HepG2 (cell line): Measurements from ENCODE around the gene SEC61A1.

Source experiments
- ARID2 ChIP-seq: sonication (generic); formaldehyde crosslinking; IDR thresholded peaks from 2 replicates; pipeline ENCODE4 v1.8.1; 2022; ENCODE audit warnings: mild to moderate bottlenecking, missing genetic modification reagents, borderline replicate concordance
- CHD2 ChIP-seq: IDR thresholded peaks from 2 replicates; pipeline ENCODE4 v1.6.1; 2011; ENCODE audit warnings: low read depth, low read length, improper control_type of control experiment
- EZH2 ChIP-seq: conservative IDR thresholded peaks from 2 replicates; pipeline ENCODE4 v1.6.1; 2012; ENCODE audit warnings: mild to moderate bottlenecking, low read depth, low read length, moderate library complexity
- HDAC6 ChIP-seq: fragments of 200-600 bp; sonication (generic); IDR thresholded peaks from 2 replicates; pipeline ENCODE4 v1.7.0; 2017; ENCODE audit warnings: mild to moderate bottlenecking, antibody characterized with exemption, low read length, low read depth
- KLF9 ChIP-seq: IDR thresholded peaks from 2 replicates; pipeline ENCODE4 v1.6.1; 2016; ENCODE audit warnings: low read depth
- NR1H2 ChIP-seq: sonication (generic); formaldehyde crosslinking; IDR thresholded peaks from 2 replicates; pipeline ENCODE4 v1.8.1; 2022; ENCODE audit warnings: low read depth, missing genetic modification reagents, borderline replicate concordance
- RAD21 ChIP-seq: fragments of 450-650 bp; formaldehyde crosslinking; IDR thresholded peaks from 2 replicates; pipeline ENCODE4 v1.5.0; 2020; ENCODE audit warnings: mild to moderate bottlenecking
- SP2 ChIP-seq: sonication (generic); formaldehyde crosslinking; IDR thresholded peaks from 2 replicates; pipeline ENCODE4 v1.5.1; 2020; ENCODE audit warnings: mild to moderate bottlenecking, missing genetic modification reagents
- ZC3H4 ChIP-seq: sonication (generic); formaldehyde crosslinking; IDR thresholded peaks from 2 replicates; pipeline ENCODE4 v1.4.0; 2020; ENCODE audit warnings: missing genetic modification reagents, borderline replicate concordance
- ZNF501 ChIP-seq: sonication (generic); formaldehyde crosslinking; IDR thresholded peaks from 2 replicates; pipeline ENCODE4 v1.5.1; 2020; ENCODE audit warnings: mild to moderate bottlenecking, moderate library complexity, missing genetic modification reagents
- TF ChIP-seq, protein P1 (sequence below): sonication (generic); formaldehyde crosslinking; conservative IDR thresholded peaks from 2 replicates; pipeline ENCODE4 v1.5.0; 2020; ENCODE audit warnings: missing genetic modification reagents
- TF ChIP-seq, protein P2 (sequence below), 2 experiments: IDR thresholded peaks; 2 replicates each; pipeline ENCODE4 v1.6.1; 2011 to 2012; ENCODE audit warnings: low read length in 2 of 2, borderline replicate concordance in 1 of 2, low read depth in 1 of 2, mild to moderate bottlenecking in 1 of 2, moderate library complexity in 1 of 2
- TF ChIP-seq, protein P3 (sequence below): sonication (generic); formaldehyde crosslinking; IDR thresholded peaks from 2 replicates; pipeline ENCODE4 v1.5.0; 2020; ENCODE audit warnings: mild to moderate bottlenecking, missing genetic modification reagents, moderate library complexity
- TF ChIP-seq, protein P4 (sequence below): sonication (generic); formaldehyde crosslinking; IDR thresholded peaks from 2 replicates; pipeline ENCODE4 v1.4.0; 2020; ENCODE audit warnings: missing genetic modification reagents

DNA sequence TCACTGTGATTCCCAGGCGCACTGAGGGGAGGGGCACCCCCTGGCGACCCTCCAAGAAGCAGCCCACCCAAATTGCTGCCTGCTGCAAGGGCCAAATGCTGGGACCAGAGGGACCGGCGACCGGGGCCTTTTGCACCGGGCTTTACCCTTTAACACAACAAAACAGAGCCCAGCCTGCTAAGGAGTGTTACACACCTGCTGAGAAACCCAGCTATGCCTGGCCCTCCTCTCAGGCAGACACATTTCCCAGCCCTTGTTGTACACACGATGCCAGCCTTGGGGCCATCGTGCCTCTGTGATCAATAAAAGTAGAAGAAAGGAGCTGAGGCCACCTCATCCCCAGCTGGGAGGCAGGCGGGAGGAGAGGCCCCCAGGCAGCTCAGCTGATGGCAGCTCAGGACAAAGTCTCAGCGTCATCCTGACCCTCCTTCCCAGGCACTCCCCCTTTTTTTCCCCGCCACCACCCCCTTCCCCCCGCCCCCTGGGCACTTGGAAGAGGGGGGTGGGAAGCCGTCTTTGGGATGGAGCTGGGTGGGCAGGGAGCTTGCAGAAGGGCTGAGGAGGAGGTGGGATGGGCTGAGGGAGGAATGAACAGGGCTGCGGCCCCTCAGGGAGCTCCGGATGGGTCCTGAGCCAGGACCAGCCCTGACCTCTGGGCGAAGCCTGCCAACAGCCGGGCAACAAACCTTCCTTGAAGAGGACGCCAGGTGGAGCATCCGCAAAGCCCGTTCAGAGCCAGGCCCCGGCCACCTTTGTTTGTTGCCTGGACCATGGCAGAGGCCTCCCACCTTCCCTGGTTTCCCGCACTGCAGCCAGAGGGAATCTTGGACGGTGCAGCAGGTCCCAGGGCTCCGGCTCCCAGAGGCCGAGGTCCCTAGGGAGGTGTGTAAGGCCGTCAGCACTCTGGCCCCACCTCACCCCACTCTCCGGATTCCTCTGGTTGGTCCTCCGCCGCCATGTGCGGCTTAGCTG is 45.9 kb upstream of the SEC61A1 start:
- TF ChIP-seq NR1H2 (CRISPR knock-in tag) (no peak), SP2 (CRISPR knock-in tag) (no peak), ARID2 (CRISPR knock-in tag) (no peak), CHD2 (no peak), ZC3H4 (CRISPR knock-in tag) (no peak), EZH2 (no peak), HDAC6 (no peak), RAD21 (no peak), KLF9 (CRISPR knock-in tag) (no peak), ZNF501 (CRISPR knock-in tag) (no peak)
- TF ChIP-seq, protein P1, sequence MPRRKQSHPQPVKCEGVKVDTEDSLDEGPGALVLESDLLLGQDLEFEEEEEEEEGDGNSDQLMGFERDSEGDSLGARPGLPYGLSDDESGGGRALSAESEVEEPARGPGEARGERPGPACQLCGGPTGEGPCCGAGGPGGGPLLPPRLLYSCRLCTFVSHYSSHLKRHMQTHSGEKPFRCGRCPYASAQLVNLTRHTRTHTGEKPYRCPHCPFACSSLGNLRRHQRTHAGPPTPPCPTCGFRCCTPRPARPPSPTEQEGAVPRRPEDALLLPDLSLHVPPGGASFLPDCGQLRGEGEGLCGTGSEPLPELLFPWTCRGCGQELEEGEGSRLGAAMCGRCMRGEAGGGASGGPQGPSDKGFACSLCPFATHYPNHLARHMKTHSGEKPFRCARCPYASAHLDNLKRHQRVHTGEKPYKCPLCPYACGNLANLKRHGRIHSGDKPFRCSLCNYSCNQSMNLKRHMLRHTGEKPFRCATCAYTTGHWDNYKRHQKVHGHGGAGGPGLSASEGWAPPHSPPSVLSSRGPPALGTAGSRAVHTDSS (CRISPR knock-in tag): no peak
- TF ChIP-seq, protein P2, sequence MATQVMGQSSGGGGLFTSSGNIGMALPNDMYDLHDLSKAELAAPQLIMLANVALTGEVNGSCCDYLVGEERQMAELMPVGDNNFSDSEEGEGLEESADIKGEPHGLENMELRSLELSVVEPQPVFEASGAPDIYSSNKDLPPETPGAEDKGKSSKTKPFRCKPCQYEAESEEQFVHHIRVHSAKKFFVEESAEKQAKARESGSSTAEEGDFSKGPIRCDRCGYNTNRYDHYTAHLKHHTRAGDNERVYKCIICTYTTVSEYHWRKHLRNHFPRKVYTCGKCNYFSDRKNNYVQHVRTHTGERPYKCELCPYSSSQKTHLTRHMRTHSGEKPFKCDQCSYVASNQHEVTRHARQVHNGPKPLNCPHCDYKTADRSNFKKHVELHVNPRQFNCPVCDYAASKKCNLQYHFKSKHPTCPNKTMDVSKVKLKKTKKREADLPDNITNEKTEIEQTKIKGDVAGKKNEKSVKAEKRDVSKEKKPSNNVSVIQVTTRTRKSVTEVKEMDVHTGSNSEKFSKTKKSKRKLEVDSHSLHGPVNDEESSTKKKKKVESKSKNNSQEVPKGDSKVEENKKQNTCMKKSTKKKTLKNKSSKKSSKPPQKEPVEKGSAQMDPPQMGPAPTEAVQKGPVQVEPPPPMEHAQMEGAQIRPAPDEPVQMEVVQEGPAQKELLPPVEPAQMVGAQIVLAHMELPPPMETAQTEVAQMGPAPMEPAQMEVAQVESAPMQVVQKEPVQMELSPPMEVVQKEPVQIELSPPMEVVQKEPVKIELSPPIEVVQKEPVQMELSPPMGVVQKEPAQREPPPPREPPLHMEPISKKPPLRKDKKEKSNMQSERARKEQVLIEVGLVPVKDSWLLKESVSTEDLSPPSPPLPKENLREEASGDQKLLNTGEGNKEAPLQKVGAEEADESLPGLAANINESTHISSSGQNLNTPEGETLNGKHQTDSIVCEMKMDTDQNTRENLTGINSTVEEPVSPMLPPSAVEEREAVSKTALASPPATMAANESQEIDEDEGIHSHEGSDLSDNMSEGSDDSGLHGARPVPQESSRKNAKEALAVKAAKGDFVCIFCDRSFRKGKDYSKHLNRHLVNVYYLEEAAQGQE (IDR thresholded peaks at IDR 0.05; ENCODE audit: borderline replicate concordance in 1 of 2, low read depth in 1 of 2, low read length in 2 of 2): no peak
- TF ChIP-seq, protein P3, sequence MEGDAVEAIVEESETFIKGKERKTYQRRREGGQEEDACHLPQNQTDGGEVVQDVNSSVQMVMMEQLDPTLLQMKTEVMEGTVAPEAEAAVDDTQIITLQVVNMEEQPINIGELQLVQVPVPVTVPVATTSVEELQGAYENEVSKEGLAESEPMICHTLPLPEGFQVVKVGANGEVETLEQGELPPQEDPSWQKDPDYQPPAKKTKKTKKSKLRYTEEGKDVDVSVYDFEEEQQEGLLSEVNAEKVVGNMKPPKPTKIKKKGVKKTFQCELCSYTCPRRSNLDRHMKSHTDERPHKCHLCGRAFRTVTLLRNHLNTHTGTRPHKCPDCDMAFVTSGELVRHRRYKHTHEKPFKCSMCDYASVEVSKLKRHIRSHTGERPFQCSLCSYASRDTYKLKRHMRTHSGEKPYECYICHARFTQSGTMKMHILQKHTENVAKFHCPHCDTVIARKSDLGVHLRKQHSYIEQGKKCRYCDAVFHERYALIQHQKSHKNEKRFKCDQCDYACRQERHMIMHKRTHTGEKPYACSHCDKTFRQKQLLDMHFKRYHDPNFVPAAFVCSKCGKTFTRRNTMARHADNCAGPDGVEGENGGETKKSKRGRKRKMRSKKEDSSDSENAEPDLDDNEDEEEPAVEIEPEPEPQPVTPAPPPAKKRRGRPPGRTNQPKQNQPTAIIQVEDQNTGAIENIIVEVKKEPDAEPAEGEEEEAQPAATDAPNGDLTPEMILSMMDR (CRISPR knock-in tag): no peak
- TF ChIP-seq, protein P4, sequence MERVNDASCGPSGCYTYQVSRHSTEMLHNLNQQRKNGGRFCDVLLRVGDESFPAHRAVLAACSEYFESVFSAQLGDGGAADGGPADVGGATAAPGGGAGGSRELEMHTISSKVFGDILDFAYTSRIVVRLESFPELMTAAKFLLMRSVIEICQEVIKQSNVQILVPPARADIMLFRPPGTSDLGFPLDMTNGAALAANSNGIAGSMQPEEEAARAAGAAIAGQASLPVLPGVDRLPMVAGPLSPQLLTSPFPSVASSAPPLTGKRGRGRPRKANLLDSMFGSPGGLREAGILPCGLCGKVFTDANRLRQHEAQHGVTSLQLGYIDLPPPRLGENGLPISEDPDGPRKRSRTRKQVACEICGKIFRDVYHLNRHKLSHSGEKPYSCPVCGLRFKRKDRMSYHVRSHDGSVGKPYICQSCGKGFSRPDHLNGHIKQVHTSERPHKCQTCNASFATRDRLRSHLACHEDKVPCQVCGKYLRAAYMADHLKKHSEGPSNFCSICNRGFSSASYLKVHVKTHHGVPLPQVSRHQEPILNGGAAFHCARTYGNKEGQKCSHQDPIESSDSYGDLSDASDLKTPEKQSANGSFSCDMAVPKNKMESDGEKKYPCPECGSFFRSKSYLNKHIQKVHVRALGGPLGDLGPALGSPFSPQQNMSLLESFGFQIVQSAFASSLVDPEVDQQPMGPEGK: no peak
